HepG2 (cell line): ENCODE measurements around the gene SLC7A10. TPM values are rescaled to one million over a fixed set of nuclear protein-coding genes. Genes with fewer than 3 reads are reported as not detected.
A peak's percentile ranks its signal among the peaks of the same experiment; 100 is the strongest.

ENCODE experiments used
- ARNT ChIP-seq: fragments of 450-650 bp; IDR thresholded peaks from 2 replicates; pipeline ENCODE4 v1.6.1; 2017
- BORCS8-MEF2B ChIP-seq: sonication (generic); formaldehyde crosslinking; IDR thresholded peaks from 2 replicates; pipeline ENCODE4 v1.8.0; 2022; ENCODE audit warnings: mild to moderate bottlenecking, missing genetic modification reagents
- ETV5 ChIP-seq: IDR thresholded peaks from 2 replicates; pipeline ENCODE4 v1.6.1; 2018; ENCODE audit warnings: missing biosample characterization, missing genetic modification reagents, inconsistent platforms, borderline replicate concordance
- JARID2 ChIP-seq: sonication (generic); formaldehyde crosslinking; IDR thresholded peaks from 2 replicates; pipeline ENCODE4 v1.8.1; 2023; ENCODE audit warnings: missing genetic modification reagents, inconsistent platforms; ENCODE audit not compliant: insufficient replicate concordance
- KDM1A ChIP-seq: IDR thresholded peaks from 2 replicates; pipeline ENCODE4 v1.6.1; 2016; ENCODE audit warnings: missing compliant biosample characterization
- MXI1 ChIP-seq: IDR thresholded peaks from 3 replicates; pipeline ENCODE4 v1.6.1; 2012; ENCODE audit warnings: low read depth, low read length, inconsistent platforms, borderline replicate concordance
- SIX4 ChIP-seq: sonication (generic); formaldehyde crosslinking; IDR thresholded peaks from 2 replicates; pipeline ENCODE4 v1.4.0; 2020; ENCODE audit warnings: missing genetic modification reagents
- SRSF1 ChIP-seq: fragments of 200-400 bp; formaldehyde crosslinking; optimal IDR thresholded peaks from 2 replicates; pipeline ENCODE3; 2017; ENCODE audit warnings: mild to moderate bottlenecking, low read depth, low read length, moderate library complexity
- WIZ ChIP-seq: sonication (generic); formaldehyde crosslinking; IDR thresholded peaks from 2 replicates; pipeline ENCODE4 v1.5.1; 2020; ENCODE audit warnings: mild to moderate bottlenecking, missing genetic modification reagents
- XBP1 ChIP-seq: sonication (generic); formaldehyde crosslinking; IDR thresholded peaks from 2 replicates; pipeline ENCODE4 v1.5.0; 2020; ENCODE audit warnings: missing genetic modification reagents
- YEATS2 ChIP-seq: sonication (generic); formaldehyde crosslinking; IDR thresholded peaks from 2 replicates; pipeline ENCODE4 v1.4.0; 2020; ENCODE audit warnings: missing genetic modification reagents, borderline replicate concordance
- ZBTB1 ChIP-seq: sonication (generic); formaldehyde crosslinking; IDR thresholded peaks from 2 replicates; pipeline ENCODE4 v1.4.0; 2020; ENCODE audit warnings: missing genetic modification reagents, borderline replicate concordance
- ZNF382 ChIP-seq: sonication (generic); formaldehyde crosslinking; IDR thresholded peaks from 2 replicates; pipeline ENCODE4 v1.5.0; 2020; ENCODE audit warnings: missing genetic modification reagents, mild to moderate bottlenecking, borderline replicate concordance
- ZNF709 ChIP-seq: sonication (generic); formaldehyde crosslinking; IDR thresholded peaks from 2 replicates; pipeline ENCODE4 v1.5.0; 2020; ENCODE audit warnings: mild to moderate bottlenecking, missing genetic modification reagents
- ZNF747 ChIP-seq: sonication (generic); formaldehyde crosslinking; IDR thresholded peaks from 2 replicates; pipeline ENCODE4 v1.8.1; 2023; ENCODE audit warnings: missing genetic modification reagents, mild to moderate bottlenecking, borderline replicate concordance
- ZSCAN31 ChIP-seq: sonication (generic); formaldehyde crosslinking; IDR thresholded peaks from 2 replicates; pipeline ENCODE4 v1.5.0; 2020; ENCODE audit warnings: low read depth, mild to moderate bottlenecking, missing genetic modification reagents
- polyA plus RNA-seq, 8 experiments: library from polyadenylated mRNA; depleted of rRNA in 3 of 8; stranded (reverse) in 7 of 8; unstranded in 1 of 8; fragments of >200 nt; fragmentation: Illumina TruSeq in 4 of 8; extraction: Trizol in 4 of 8; gene quantifications; 2 replicates each; pipeline versions ENCODE4 v1.2.1 to v1.2.3, GENCODE V29; 2011 to 2016; ENCODE audit warnings: low read depth in 4 of 8, missing spikeins in 1 of 8, mixed read lengths in 1 of 8; ENCODE audit not compliant: insufficient read depth in 1 of 8
- total RNA-seq, 5 experiments: library from RNA; depleted of rRNA; stranded (reverse); fragments of >200 nt; fragmentation: Illumina TruSeq; extraction: Trizol; gene quantifications; 2 replicates each; pipeline ENCODE4 v1.2.3, GENCODE V29; 2016; ENCODE audit warnings: low read depth in 1 of 5
- TF ChIP-seq, protein P1 (sequence below): IDR thresholded peaks from 2 replicates; pipeline ENCODE4 v1.6.1; 2018; ENCODE audit warnings: missing genetic modification reagents
- TF ChIP-seq, protein P2 (sequence below): sonication (generic); formaldehyde crosslinking; IDR thresholded peaks from 2 replicates; pipeline ENCODE4 v1.5.0; 2020; ENCODE audit warnings: missing genetic modification reagents
- TF ChIP-seq, protein P3 (sequence below): IDR thresholded peaks from 2 replicates; pipeline ENCODE4 v1.6.1; 2016; ENCODE audit warnings: control low read depth
- TF ChIP-seq, protein P4 (sequence below): sonication (generic); formaldehyde crosslinking; IDR thresholded peaks from 2 replicates; pipeline ENCODE4 v1.4.0; 2020; ENCODE audit warnings: missing genetic modification reagents
- TF ChIP-seq, protein P5 (sequence below), 2 experiments: sonication (generic) in 1 of 2; formaldehyde crosslinking in 1 of 2; IDR thresholded peaks; 2 replicates each; pipeline versions ENCODE4 v1.4.0 to v1.6.1; 2018 to 2020; ENCODE audit warnings: missing genetic modification reagents in 2 of 2, borderline replicate concordance in 1 of 2, low read depth in 1 of 2, mild to moderate bottlenecking in 1 of 2, missing biosample characterization in 1 of 2
- TF ChIP-seq, protein P6 (sequence below): sonication (generic); formaldehyde crosslinking; IDR thresholded peaks from 2 replicates; pipeline ENCODE4 v1.4.0; 2020; ENCODE audit warnings: missing genetic modification reagents, mild to moderate bottlenecking, borderline replicate concordance

Gene SLC7A10
- total and polyA plus RNA-seq, 2 of the 13 experiments (the other 11 are each of a cell fraction or from before 2014, with no cell fraction given) = 1.1 to 2.2 TPM

DNA sequence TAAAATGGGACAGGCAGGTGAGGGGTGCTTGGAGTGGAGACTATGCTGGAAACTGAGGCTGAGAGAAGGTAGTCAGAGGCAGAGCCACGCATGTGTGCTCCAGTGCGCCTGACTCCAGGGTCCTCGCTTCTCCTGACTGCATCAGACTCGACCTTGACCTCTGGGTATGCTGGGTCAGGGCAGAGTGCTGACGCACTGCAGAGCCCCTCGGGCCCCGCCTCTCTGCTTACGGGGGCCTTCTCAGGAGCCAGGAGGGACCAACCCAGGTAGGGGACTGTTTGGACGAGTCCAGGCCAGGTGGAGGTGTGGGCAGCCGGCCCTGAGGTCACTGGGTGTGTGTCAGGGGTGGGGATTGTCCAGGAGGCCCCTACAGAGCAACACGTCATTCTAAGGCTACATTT, 22.9 kb upstream of the SLC7A10 start (continued):
- TF ChIP-seq, protein P1, sequence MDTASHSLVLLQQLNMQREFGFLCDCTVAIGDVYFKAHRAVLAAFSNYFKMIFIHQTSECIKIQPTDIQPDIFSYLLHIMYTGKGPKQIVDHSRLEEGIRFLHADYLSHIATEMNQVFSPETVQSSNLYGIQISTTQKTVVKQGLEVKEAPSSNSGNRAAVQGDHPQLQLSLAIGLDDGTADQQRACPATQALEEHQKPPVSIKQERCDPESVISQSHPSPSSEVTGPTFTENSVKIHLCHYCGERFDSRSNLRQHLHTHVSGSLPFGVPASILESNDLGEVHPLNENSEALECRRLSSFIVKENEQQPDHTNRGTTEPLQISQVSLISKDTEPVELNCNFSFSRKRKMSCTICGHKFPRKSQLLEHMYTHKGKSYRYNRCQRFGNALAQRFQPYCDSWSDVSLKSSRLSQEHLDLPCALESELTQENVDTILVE (CRISPR knock-in tag) = no peak
- TF ChIP-seq ZNF382 (CRISPR knock-in tag) = no peak
- TF ChIP-seq, protein P2, sequence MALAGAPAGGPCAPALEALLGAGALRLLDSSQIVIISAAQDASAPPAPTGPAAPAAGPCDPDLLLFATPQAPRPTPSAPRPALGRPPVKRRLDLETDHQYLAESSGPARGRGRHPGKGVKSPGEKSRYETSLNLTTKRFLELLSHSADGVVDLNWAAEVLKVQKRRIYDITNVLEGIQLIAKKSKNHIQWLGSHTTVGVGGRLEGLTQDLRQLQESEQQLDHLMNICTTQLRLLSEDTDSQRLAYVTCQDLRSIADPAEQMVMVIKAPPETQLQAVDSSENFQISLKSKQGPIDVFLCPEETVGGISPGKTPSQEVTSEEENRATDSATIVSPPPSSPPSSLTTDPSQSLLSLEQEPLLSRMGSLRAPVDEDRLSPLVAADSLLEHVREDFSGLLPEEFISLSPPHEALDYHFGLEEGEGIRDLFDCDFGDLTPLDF = no peak
- TF ChIP-seq ZSCAN31 = no peak
- no peak for TF ChIP-seq ARNT
- no peak; the same call in 2 of the 3 replicates for TF ChIP-seq MXI1
- no peak for TF ChIP-seq SIX4 (CRISPR knock-in tag)
- no peak for TF ChIP-seq XBP1 (CRISPR knock-in tag)
- TF ChIP-seq, protein P3, sequence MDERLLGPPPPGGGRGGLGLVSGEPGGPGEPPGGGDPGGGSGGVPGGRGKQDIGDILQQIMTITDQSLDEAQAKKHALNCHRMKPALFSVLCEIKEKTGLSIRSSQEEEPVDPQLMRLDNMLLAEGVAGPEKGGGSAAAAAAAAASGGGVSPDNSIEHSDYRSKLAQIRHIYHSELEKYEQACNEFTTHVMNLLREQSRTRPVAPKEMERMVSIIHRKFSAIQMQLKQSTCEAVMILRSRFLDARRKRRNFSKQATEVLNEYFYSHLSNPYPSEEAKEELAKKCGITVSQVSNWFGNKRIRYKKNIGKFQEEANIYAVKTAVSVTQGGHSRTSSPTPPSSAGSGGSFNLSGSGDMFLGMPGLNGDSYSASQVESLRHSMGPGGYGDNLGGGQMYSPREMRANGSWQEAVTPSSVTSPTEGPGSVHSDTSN (CRISPR knock-in tag) = no peak
- TF ChIP-seq KDM1A = no peak
- no peak for TF ChIP-seq SRSF1
- TF ChIP-seq ZNF709 = no peak
- peak; percentile 58; the same call in 1 of the 2 replicates for TF ChIP-seq WIZ (CRISPR knock-in tag)
- TF ChIP-seq JARID2 (CRISPR knock-in tag) = no peak
- TF ChIP-seq BORCS8-MEF2B (CRISPR knock-in tag) = no peak
- TF ChIP-seq, protein P4, sequence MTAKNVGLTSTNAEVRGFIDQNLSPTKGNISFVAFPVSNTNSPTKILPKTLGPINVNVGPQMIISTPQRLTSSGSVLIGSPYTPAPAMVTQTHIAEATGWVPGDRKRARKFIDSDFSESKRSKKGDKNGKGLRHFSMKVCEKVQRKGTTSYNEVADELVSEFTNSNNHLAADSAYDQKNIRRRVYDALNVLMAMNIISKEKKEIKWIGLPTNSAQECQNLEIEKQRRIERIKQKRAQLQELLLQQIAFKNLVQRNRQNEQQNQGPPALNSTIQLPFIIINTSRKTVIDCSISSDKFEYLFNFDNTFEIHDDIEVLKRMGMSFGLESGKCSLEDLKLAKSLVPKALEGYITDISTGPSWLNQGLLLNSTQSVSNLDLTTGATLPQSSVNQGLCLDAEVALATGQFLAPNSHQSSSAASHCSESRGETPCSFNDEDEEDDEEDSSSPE (CRISPR knock-in tag) = no peak
- TF ChIP-seq, protein P5, sequence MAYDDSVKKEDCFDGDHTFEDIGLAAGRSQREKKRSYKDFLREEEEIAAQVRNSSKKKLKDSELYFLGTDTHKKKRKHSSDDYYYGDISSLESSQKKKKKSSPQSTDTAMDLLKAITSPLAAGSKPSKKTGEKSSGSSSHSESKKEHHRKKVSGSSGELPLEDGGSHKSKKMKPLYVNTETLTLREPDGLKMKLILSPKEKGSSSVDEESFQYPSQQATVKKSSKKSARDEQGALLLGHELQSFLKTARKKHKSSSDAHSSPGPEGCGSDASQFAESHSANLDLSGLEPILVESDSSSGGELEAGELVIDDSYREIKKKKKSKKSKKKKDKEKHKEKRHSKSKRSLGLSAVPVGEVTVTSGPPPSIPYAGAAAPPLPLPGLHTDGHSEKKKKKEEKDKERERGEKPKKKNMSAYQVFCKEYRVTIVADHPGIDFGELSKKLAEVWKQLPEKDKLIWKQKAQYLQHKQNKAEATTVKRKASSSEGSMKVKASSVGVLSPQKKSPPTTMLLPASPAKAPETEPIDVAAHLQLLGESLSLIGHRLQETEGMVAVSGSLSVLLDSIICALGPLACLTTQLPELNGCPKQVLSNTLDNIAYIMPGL (CRISPR knock-in tag; IDR thresholded peaks at IDR 0.05; ENCODE audit: borderline replicate concordance in 1 of 2, low read depth in 1 of 2) = peak in 1 of 2 experiments; percentile 58; a peak in 1 of 4 replicates
- TF ChIP-seq, protein P6, sequence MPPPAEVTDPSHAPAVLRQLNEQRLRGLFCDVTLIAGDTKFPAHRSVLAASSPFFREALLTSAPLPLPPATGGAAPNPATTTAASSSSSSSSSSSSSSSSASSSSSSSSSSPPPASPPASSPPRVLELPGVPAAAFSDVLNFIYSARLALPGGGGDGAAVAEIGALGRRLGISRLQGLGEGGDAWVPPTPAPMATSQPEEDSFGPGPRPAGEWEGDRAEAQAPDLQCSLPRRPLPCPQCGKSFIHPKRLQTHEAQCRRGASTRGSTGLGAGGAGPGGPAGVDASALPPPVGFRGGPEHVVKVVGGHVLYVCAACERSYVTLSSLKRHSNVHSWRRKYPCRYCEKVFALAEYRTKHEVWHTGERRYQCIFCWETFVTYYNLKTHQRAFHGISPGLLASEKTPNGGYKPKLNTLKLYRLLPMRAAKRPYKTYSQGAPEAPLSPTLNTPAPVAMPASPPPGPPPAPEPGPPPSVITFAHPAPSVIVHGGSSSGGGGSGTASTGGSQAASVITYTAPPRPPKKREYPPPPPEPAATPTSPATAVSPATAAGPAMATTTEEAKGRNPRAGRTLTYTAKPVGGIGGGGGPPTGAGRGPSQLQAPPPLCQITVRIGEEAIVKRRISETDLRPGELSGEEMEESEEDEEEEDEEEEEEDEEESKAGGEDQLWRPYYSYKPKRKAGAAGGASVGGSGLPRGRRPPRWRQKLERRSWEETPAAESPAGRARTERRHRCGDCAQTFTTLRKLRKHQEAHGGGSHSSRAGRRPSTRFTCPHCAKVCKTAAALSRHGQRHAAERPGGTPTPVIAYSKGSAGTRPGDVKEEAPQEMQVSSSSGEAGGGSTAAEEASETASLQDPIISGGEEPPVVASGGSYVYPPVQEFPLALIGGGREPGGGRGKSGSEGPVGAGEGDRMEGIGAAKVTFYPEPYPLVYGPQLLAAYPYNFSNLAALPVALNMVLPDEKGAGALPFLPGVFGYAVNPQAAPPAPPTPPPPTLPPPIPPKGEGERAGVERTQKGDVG = no peak
- TF ChIP-seq YEATS2 (CRISPR knock-in tag) = no peak
- TF ChIP-seq ZNF747 (CRISPR knock-in tag) = no peak
- TF ChIP-seq ETV5 (CRISPR knock-in tag) = no peak
- TF ChIP-seq ZBTB1 (CRISPR knock-in tag) = no peak
